GM12864 (cell line): Measurements from ENCODE around the gene PREPL.
"Not testable (repeated sequence)": the region's sequence is repeated elsewhere in the genome, so short reads cannot be mapped to it uniquely, and the experiment has no call there.

ENCODE experiments used
- DNase-seq: peaks from one replicate; pipeline ENCODE4 v3.0.0-alpha.2; 2011; ENCODE audit warnings: low read depth
- H3K4me3 ChIP-seq: 2 replicates; pipeline ENCODE4 v1.5.1; 2011; ENCODE audit warnings: mild to moderate bottlenecking, low read depth, low read length, control low read depth
- TF ChIP-seq, protein P1 (sequence below): IDR thresholded peaks from 2 replicates; pipeline ENCODE4 v1.5.1; 2011; ENCODE audit warnings: low read depth, mild to moderate bottlenecking, moderate library complexity, low read length, control low read depth, inconsistent platforms; ENCODE audit errors: missing control alignments

PREPL gene

DNA sequence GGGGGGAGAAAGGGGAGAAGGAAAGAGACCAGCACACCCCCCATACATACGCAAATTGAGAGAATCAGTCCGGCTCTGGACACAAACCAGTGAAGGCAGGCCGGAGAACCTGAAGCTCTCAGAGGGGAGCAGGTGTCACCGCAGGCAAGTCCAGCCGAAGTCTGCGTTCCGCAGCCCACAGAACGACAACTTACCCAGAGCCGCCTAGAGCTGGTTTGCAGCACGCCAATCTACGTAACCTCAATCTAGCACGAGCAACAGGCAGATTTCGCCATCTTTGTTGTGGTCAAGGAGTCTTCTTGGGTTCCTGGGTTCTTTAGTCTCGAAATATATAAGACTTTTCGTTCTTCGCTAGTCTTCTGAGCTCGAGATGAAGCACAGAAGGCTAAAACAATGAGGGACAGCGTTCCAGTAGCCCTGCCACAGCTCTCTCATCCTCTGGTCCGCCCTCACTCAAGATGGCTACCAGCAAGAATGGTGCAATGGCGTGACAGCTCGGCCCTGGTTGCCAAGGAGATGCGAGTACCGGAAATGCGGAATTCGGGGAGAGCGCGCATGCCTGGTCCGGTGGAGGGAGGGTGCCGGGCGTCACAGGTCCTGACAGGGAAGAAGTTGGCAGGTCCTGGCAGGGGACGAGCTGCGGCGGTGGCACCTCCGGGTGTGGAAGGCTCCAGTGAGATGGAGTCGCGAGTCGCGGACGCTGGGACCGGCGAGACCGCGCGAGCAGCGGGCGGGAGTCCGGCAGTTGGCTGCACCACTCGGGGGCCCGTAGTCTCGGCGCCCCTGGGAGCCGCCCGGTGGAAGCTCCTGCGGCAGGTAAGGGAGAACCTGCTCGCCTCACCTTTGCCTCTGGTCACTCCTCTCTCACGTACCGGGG, at the start of gene PREPL, which contains the start of gene CAMKMT:
Gene PREPL, minus strand, starts transcription at position 165 of the 877 bp plus-strand sequence. CDS start 15,152 bp downstream, outside the sequence.
Gene CAMKMT, plus strand, starts transcription at position 618 of the 877 bp plus-strand sequence.
- peak within 1 kb of the TSS; percentile 82 for H3K4me3 ChIP-seq
- TF ChIP-seq, protein P1, sequence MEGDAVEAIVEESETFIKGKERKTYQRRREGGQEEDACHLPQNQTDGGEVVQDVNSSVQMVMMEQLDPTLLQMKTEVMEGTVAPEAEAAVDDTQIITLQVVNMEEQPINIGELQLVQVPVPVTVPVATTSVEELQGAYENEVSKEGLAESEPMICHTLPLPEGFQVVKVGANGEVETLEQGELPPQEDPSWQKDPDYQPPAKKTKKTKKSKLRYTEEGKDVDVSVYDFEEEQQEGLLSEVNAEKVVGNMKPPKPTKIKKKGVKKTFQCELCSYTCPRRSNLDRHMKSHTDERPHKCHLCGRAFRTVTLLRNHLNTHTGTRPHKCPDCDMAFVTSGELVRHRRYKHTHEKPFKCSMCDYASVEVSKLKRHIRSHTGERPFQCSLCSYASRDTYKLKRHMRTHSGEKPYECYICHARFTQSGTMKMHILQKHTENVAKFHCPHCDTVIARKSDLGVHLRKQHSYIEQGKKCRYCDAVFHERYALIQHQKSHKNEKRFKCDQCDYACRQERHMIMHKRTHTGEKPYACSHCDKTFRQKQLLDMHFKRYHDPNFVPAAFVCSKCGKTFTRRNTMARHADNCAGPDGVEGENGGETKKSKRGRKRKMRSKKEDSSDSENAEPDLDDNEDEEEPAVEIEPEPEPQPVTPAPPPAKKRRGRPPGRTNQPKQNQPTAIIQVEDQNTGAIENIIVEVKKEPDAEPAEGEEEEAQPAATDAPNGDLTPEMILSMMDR: peak; percentile 8
- DNase-seq: peak; percentile 94

DNA sequence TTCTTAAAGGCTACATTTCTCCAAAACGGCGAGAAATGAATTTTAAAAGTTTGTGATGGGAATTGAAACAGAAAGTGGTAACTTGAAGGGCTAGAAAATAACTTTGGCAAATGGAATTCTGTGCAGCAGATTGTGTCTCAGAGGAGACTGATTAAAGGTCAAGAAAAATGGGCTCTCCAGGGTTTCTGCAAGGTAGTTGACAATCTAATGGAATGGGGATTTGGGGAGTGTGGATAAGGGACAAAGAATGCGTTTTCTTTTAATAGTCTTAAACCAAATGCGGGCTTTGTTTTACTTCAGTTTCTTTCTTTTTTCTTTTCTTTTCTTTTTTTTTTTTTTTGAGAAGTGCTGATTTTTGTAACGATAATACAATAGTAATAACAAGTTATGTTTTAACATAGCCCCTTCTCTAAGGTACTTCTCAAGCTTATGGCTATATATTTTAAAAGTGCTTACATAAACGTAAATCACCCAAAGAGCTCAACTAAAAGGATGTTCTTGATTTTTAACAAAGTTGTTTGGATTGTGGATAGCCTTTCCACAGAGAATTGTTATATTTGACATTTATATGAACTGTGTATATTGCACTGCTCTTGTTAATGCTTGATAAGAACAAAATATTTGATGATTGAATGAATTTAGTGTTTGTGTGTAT, 37.1 kb upstream of the PREPL start:
- TF ChIP-seq, protein P1: no peak
- no peak for DNase-seq

DNA sequence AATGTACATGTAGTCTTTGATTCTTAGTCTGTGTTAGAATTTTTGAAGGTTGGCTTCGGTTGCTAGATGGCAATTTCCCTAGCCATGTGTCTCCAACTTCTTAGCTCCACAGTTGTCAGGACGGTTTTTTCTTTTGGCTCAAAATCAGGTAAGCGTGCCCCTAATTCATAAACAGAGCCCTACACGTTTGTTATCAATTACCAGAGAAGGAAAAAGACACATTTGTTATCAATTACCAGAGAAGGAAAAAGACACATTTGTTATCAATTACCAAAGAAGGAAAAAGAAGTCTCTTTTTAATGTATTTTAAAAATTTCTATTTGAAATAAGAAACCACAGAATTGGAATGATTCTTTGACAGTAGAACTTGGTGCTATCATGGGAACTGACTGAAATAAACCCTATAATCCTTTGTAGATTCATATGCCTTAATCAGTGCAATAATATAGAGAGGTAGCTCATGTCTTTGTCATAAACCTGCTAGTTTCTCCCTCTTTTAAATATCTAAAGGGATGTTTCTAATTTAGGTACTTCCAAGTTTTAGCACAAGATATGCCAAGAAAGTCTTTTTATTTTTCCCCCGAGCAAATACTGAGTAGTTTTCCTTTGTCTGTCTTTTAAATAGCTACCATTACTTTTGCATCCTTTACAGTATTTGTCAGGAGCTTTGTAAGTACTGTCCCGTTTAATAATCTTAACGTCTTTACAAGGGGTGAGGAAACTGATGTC, 36.3 kb upstream of the PREPL start:
- no peak overlapping the region for H3K4me3 ChIP-seq
- TF ChIP-seq, protein P1: no peak
- no peak for DNase-seq

More for the DNA sequence above, 37.1 kb upstream of the PREPL start:
- no peak overlapping the region for H3K4me3 ChIP-seq

DNA sequence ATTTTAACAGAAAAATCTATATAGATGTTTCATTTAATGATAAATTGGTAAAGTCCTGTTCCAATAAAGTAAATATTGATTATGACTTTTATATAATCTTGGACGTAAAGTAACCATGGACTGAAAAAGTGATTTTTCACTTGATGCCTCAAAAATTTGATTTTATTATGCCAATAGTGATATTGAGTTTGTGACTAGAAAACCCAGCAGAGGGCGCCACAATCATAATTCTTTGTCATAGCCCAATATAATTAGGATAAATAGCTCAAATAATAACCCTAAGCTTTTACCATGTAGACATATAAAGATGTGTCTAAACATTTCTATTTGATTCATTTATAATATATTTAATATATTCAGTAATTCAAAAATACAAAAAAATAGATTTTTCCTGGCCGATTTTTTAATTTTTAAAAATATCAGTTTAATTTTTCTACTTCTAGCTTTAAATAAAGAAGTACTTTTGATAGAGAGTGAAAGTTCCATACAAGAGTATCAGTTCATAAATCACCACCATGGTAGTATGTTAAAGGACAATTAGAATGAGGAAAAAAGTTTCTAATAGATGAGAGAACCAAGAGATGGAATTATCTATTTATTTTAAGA, 31.1 kb upstream of the PREPL start:
- H3K4me3 ChIP-seq: no peak overlapping the region
- TF ChIP-seq, protein P1: peak; percentile 44
- DNase-seq: no peak

DNA sequence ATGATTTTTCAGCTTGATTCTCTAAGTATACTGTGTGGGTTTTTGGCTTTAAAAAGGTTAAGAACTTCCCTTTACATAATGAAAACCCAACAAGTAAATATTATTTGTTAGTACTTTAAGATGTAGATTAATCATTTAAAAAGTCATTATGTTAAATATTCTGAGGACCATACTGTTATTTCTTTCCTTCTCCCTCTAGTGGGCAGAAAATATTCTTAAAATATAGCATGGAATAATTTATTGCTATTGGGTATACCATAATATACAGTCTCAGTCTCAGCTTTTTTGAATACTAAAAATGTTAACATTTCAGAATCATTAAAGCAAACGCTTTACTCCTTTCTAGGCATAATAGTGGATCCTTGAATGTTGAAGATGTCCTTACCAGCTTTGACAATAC, 28.6 kb upstream of the PREPL start:
- no peak for DNase-seq
- TF ChIP-seq, protein P1: peak; percentile 8
- H3K4me3 ChIP-seq: no peak overlapping the region

DNA sequence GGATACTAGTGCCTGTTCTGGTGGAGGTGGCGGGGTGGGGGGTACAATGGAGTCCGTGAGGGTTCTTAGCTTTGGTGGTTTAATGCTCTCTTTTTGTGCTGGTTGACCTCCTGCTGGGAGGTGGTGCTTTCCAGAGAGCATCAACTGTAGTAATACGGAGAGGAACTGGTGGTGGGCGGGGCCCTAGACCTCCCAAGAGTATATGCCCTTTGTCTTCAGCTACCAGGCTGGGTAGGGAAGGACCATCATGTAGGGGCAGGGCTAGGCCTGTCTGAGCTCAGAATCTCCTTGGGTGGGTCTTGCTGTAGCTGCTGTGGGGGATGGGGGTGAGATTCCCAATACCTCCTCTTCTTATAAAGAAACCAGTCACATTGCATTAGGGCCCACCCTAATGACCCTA, 27.6 kb upstream of the PREPL start:
- no peak overlapping the region for H3K4me3 ChIP-seq
- DNase-seq: no peak
- TF ChIP-seq, protein P1: no peak

DNA sequence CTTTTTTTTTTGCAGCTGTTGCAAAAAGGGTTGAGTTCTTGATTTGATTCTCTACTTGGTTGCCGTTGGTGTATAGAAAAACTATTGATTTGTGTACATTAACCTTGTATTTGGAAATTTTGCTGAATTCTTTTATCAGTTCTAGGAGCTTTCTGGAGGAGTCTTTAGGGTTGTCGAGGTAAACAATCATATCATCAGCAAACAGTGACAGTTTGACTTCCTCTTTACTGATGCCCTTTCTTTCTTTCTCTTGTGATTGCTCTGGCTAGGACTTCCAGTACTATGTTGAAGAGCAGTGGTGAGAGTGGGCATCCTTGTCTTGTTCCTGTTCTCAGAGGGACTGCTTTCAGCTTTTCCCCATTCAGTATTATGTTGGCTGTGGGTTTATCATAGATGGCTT, 23.9 kb upstream of the PREPL start:
- not testable (repeated sequence) for DNase-seq

More for the DNA sequence above, 23.9 kb upstream of the PREPL start:
- not testable (repeated sequence) for H3K4me3 ChIP-seq
